DMS114 treated with DMSO at 0.1 percent for 48 hours (cell line): ENCODE results near the gene VPS9D1.
"Not testable (repeated sequence)": the region's sequence is repeated elsewhere in the genome, so short reads cannot be mapped to it uniquely, and the experiment has no call there.

Source experiments
- DNase-seq: peaks from one replicate; lab custom pipeline; 2025; ENCODE audit not compliant: unreplicated experiment; lab: John Stamatoyannopoulos, UW

VPS9D1 gene

GRCh38 chr16:89695086-89695874 is 25.4 kb downstream of the VPS9D1 start:
- no peak for DNase-seq

- not testable (repeated sequence) for DNase-seq
Observed at GRCh38 chr16:89694784-89695085, 26.0 kb downstream of the VPS9D1 start.

DNA sequence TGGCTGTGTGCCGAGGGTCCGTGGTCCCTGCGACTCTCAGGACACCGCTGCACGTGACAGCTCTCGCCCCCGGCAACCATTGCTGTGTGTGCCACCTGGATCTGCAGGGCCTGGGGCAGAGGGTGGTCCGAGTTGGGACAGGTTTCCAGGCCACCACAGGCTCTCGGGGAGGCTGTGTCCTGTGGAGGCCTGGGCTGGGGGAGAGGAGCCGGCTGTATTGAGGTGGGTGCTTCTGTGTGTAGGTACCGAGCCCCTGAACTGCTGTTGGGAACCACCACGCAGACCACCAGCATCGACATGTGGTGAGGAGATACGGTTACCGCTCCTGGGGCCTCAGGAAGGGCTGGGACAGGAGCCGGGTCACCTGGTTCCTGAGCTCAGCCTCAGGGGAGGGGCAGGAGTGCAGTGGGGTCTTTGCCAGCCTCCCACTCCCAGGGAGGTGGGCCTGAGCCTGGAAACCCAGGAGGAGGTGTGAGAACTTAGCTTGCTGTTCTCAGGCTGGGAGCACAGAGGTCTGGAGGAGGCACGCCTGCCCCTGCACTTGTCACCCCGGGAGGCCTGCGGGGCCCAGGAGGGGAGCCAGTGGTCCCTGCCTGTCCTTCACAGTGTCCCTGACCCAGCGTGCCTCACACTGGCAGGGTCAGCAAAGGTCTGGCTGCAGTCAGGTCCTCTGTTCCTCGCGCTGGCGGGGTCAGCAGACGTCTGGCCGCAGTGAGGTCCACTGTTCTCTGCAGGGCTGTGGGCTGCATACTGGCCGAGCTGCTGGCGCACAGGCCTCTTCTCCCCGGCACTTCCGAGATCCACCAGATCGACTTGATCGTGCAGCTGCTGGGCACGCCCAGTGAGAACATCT is 26.5 kb downstream of the VPS9D1 start:
- DNase-seq: no peak

- DNase-seq: no peak
Observed at GRCh38 chr16:89693289-89693731, 27.4 kb downstream of the VPS9D1 start.

- no peak for DNase-seq
Observed at GRCh38 chr16:89691986-89692569, 28.6 kb downstream of the VPS9D1 start.

DNA sequence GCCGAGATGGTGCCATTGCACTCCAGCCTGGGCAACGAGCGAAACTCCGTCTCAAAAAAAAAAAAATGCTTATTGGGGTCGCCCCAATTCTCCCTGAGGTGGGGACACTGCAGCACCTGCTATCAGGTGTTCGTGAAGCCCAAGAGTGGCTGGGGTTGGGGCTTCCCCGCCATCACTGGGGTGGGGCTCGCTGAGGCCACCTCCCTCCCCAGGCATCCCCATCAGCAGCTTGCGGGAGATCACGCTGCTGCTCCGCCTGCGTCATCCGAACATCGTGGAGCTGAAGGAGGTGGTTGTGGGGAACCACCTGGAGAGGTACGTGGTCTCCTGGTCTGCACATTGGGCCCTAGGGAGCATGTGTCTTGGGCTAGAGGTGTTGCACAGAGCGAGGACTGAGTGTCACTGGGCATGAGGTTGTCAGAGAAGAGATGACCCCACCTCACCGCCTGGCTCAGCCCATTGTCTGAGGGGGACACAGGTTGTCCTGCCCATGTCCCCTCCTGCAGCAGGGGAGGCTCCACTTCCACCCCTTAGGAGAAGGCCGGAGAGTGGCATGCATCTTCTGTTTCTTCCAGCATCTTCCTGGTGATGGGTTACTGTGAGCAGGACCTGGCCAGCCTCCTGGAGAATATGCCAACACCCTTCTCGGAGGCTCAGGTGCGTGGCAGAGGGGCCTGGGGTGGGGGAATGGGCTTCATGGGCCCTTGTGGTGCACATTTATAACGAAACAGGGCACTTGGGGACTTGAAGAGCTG is 29.3 kb downstream of the VPS9D1 start:
- DNase-seq: no peak

GRCh38 chr16:89690392-89690901 is 30.3 kb downstream of the VPS9D1 start:
- no peak for DNase-seq

GRCh38 chr16:89689621-89690020 is 31.1 kb downstream of the VPS9D1 start:
- not testable (repeated sequence) for DNase-seq

DNA sequence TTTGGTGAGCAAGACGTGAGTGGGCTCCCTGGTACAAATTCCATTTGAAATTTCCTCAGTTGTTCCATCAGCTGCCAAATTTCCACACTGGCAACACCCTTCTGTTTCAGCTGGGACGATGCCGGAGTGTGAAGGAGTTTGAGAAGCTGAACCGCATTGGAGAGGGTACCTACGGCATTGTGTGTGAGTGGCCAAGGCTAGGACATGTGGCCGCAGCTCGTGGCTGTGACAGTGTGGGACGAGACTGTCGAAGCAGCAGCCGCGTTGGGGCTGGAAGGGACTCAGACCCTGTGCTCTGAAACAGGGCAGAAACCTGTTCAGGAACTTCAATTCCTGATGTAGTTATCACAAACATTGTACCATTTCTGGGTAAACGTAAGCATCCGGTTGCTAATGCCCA is 31.6 kb downstream of the VPS9D1 start:
- DNase-seq: no peak

DNA sequence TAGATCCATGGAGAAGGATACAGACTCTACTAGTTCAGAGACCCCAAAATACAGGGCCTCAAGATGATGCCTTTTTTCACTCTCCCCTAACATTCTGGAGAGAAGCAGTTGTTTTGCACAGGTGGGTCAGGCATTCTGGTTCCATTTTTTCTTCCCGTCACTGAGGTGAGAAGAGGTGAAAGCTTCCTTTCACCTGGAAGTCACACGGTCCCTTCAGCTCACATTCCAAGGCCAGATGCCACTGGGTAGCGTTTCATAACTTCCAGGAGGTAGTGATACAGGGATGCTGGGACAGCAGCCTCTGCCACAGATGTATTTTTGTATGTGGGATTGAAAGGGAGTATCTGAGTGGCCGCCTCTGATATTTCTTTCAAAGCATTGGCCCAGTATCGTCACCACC is 32.3 kb downstream of the VPS9D1 start:
- no peak for DNase-seq

DNA sequence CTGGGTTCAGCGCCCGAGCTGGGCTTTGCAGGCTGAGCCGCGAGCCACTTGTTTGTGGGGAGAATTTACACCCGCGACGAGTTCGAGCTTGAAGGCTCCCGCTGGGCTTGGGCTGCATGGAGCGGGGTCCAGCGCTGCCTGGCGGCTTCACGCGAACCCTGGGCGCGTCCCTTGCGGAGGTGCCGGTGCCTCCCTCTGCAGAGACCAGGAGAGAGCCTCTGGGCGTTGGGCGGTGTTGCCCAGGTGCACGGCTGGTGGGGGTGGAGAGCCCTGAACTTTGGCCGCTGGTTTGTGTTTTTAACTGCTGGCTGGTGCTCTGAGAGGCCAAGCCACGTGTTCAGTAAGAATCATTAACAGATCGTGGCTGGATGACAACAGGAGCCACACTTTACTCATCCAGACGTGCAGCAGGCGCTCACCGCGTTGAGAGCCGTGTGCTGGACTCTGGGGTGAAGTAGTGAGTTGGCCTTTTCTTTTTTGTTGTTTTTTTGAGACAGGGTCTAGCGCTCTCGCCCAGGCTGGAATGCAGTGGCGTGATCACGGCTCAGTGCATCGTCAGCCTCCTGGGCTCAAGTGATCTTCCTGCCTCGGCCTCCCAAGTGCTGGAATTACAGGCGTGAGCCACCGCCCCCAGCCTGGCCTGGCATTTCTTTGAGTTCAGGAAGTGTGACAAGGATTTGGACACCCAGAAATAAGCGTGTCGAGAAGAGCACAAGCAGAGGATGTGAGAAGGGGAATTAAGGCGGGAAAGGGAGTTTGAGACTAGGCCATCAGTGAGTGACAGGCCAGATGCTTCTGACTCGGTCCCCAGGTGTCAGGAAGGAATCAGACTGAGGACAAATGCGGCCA is 33.4 kb downstream of the VPS9D1 start:
- DNase-seq: no peak

- peak; percentile 76 for DNase-seq
Observed at GRCh38 chr16:89686520-89687091, 34.1 kb downstream of the VPS9D1 start, which contains the start of gene CDK10. TSS of gene CDK10 (plus strand) at chr16:89686689. CDS start at chr16:89686711, 22 bp downstream.

- no peak for DNase-seq
Observed at GRCh38 chr16:89685916-89686315, 34.8 kb downstream of the VPS9D1 start.

GRCh38 chr16:89678258-89678657 is 42.4 kb downstream of the VPS9D1 start:
- DNase-seq: no peak

DNA sequence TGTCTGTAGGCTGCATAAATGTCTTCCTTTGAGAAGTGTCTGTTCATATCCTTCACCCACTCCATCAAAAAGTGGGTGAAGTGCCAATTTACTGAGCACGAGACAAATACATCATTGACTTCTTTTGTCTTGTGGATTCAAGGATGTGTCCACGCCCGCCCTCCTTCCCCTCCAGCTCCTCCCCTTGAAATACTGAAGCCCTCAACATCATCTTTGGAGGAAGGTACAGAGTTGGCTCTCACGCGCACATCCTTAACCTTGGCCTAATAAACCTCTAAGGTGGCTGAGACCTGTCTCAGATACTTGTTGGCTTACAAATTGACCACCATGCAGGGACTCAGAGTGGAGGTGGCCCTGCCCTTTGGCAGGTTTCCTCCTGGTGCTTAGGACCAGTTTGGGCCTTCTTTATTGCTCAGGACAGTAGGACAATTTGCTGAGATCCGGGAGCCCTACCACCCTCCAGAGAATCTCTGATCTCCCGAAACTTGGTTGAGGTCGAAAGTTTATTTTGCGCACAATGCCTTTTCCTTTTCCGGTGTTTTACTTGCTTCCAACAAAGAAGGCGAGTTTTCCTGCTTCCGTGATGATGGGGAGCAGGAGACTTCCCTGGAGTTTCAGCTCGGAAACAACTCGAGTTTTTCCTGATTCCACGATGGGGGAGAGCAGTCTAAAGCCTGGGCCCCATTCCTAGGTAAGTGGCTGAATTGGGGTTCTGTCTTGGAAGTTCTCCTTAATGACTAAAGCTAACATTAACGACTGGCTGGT is 48.3 kb downstream of the VPS9D1 start:
- no peak for DNase-seq

GRCh38 chr16:89671565-89671964 is 49.1 kb downstream of the VPS9D1 start:
- DNase-seq: not testable (repeated sequence)

GRCh38 chr16:89670496-89671431 is 49.9 kb downstream of the VPS9D1 start:
- DNase-seq: no peak

- DNase-seq: no peak
Observed at GRCh38 chr16:89669755-89670154, 50.9 kb downstream of the VPS9D1 start.
